OCI-LY3 (cell line): ENCODE data around the gene SLC6A9.

Source experiments
- H2AFZ ChIP-seq: fragments of 200-600, 300-600 bp; shearing (Covaris generic); 2 replicates; pipeline ENCODE4 v1.6.0; 2014; ENCODE audit warnings: antibody characterized with exemption, low read depth, low read length
- H3K27ac ChIP-seq: fragments of 200-600, 300-600 bp; sonication (generic); 2 replicates; pipeline ENCODE4 v1.5.1; 2014; ENCODE audit warnings: mild to moderate bottlenecking, low read length, moderate library complexity, mixed read lengths
- H3K27me3 ChIP-seq: fragments of 200-600, 300-600 bp; sonication (generic); 2 replicates; pipeline ENCODE4 v1.6.1; 2014; ENCODE audit warnings: low read depth, low read length, mixed read lengths
- H3K36me3 ChIP-seq: fragments of 200-600, 300-600 bp; sonication (generic); replicated peaks from 2 replicates; pipeline ENCODE3; 2014; ENCODE audit warnings: low read depth, low read length, mixed read lengths
- H3K4me1 ChIP-seq: fragments of 300-600, 200-600 bp; sonication (generic); 2 replicates; pipeline ENCODE4 v1.6.1; 2014; ENCODE audit warnings: low read length, mixed read lengths
- H3K4me2 ChIP-seq: fragments of 200-600, 300-600 bp; sonication (generic); 2 replicates; pipeline ENCODE4 v1.6.1; 2014; ENCODE audit warnings: low read length, mixed read lengths
- H3K4me3 ChIP-seq: fragments of 300-600, 200-600 bp; sonication (generic); 2 replicates; pipeline ENCODE4 v1.5.1; 2014; ENCODE audit warnings: antibody characterized with exemption, mild to moderate bottlenecking, low read length, moderate library complexity
- H3K79me2 ChIP-seq: fragments of 300-600, 200-600 bp; shearing (Covaris generic); 2 replicates; pipeline ENCODE4 v1.6.1; 2014; ENCODE audit warnings: mild to moderate bottlenecking, low read length, mixed read lengths
- H3K9ac ChIP-seq: fragments of 300-600, 200-600 bp; shearing (Covaris generic); 2 replicates; pipeline ENCODE4 v1.6.0; 2014; ENCODE audit warnings: mild to moderate bottlenecking, low read length, moderate library complexity
- H3K9me3 ChIP-seq: fragments of 200-600, 300-600 bp; shearing (Covaris generic); 2 replicates; pipeline ENCODE4 v1.6.1; 2014; ENCODE audit warnings: low read length, mixed read lengths; ENCODE audit not compliant: insufficient read depth
- H4K20me1 ChIP-seq: fragments of 200-600, 300-600 bp; sonication (generic); 2 replicates; pipeline ENCODE4 v1.6.1; 2016; ENCODE audit warnings: low read length, mixed read lengths; ENCODE audit not compliant: insufficient read depth
- EZH2phosphoT487 ChIP-seq: fragments of 200-600 bp; shearing (Covaris generic); IDR thresholded peaks from 2 replicates; pipeline ENCODE4 v1.6.1; 2018; ENCODE audit warnings: antibody characterized with exemption, mixed run types, low read depth
- TF ChIP-seq, protein P1 (sequence below): fragments of 200-600, 300-600 bp; sonication (generic); IDR thresholded peaks from 2 replicates; pipeline ENCODE4 v1.5.1; 2014; ENCODE audit warnings: antibody characterized with exemption, low read length, low read depth

Gene SLC6A9

DNA sequence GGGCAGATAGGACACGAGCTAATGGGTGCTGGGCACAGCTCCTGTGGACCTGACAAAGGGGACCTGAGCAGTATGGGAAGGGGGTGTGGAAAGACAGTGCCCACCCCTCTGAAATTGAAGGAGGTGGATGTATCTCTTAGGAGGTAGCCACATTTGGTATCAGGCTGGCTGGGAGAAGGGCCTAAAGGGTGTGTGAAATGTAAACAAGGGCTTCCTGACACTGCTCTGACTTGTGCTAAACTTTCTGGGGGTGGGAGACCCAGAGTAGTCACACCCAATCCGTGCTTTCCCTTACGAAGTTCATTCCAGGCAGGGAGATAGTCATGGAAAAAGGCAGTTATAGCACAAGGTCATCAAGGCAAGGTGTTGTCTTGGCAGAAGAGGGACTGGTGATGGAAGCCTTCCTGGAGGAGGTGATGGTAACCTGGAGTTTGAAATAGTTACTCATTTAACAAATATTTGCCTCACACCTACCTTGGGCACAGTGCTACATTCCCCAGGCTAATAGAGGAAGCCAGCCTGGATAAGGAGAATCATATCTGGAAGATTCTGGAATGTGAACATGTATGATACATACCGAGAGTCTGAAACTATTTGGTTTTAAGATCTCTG lies 45.2 kb downstream of the SLC6A9 start:
- no peak overlapping the region for H3K9ac ChIP-seq
- no peaks in the 10 kb centered on the region for H3K36me3 ChIP-seq

DNA sequence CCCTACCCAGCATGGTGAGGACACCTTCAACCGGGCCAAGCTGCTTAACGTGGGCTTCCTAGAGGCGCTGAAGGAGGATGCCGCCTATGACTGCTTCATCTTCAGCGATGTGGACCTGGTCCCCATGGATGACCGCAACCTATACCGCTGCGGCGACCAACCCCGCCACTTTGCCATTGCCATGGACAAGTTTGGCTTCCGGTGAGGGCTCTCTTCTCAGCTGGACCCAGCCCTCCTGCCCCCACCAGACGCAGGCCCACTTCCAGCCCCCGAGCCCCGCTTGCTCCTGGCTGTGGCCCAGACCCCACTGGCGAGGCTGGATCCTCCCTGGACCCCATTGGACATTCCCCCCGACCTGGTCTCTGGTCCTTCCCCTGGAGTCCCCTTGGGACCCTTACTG lies 46.4 kb downstream of the SLC6A9 start:
- Histone ChIP-seq H3K4me3 (no peak overlapping the region), H3K27ac (no peak overlapping the region), H3K9me3 (no peaks in the 10 kb centered on the region), H3K79me2 (peaks cover 29% of the 10 kb centered on the region), H3K9ac (no peak overlapping the region), H3K4me1 (peaks cover 9% of the 10 kb centered on the region), H3K36me3 (no peaks in the 10 kb centered on the region), H3K4me2 (no peak overlapping the region), H4K20me1 (no peaks in the 10 kb centered on the region), H3K27me3 (no peaks in the 10 kb centered on the region), H2AFZ (no peak overlapping the region)
- TF ChIP-seq, protein P1, sequence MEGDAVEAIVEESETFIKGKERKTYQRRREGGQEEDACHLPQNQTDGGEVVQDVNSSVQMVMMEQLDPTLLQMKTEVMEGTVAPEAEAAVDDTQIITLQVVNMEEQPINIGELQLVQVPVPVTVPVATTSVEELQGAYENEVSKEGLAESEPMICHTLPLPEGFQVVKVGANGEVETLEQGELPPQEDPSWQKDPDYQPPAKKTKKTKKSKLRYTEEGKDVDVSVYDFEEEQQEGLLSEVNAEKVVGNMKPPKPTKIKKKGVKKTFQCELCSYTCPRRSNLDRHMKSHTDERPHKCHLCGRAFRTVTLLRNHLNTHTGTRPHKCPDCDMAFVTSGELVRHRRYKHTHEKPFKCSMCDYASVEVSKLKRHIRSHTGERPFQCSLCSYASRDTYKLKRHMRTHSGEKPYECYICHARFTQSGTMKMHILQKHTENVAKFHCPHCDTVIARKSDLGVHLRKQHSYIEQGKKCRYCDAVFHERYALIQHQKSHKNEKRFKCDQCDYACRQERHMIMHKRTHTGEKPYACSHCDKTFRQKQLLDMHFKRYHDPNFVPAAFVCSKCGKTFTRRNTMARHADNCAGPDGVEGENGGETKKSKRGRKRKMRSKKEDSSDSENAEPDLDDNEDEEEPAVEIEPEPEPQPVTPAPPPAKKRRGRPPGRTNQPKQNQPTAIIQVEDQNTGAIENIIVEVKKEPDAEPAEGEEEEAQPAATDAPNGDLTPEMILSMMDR = no peak
- TF ChIP-seq EZH2phosphoT487 = no peak

More for the DNA sequence above, 45.2 kb downstream of the SLC6A9 start:
- Histone ChIP-seq H3K4me1 (peaks cover 6% of the 10 kb centered on the region; the same call in 1 of the 2 replicates), H3K27me3 (no peaks in the 10 kb centered on the region), H3K27ac (no peak overlapping the region), H2AFZ (no peak overlapping the region), H4K20me1 (no peaks in the 10 kb centered on the region), H3K4me3 (no peak overlapping the region), H3K9me3 (no peaks in the 10 kb centered on the region), H3K4me2 (no peak overlapping the region), H3K79me2 (peaks cover 16% of the 10 kb centered on the region)
- TF ChIP-seq, protein P1 = no peak
- no peak for TF ChIP-seq EZH2phosphoT487

DNA sequence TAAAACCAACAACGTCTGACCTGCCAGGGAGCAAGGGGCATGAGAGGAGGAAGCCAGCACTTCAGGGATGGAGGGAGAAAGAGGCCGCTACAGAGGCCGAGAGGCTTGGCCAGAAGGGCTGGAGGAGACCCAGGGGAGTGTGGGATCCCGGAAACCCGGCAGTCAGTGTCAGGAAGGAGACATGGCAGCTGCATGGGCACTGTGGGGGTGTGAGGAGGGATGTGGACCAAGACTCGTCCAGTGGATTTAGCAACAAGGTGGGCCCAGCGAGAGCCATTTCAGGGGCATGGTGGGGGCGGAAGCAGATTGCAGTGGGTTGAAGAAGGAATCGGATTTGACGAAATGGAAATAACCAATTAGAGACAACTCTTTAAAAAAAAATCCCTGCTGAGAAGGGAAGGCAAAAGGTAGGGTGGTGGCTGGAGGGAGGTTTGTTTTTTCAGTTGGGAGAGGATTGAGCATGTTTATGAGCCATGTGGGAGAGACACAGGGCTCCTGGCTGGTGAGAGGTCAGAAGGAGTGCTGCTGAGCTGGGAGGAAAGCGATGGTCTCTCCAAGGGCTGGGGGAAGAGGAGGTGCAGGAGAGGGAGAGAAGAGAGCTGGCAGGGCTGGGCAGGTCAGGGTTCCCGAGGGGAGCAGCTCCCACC lies 47.9 kb downstream of the SLC6A9 start:
- TF ChIP-seq, protein P1 = no peak
- no peak for TF ChIP-seq EZH2phosphoT487
- Histone ChIP-seq H3K4me2 (no peak overlapping the region), H3K9ac (no peak overlapping the region)

DNA sequence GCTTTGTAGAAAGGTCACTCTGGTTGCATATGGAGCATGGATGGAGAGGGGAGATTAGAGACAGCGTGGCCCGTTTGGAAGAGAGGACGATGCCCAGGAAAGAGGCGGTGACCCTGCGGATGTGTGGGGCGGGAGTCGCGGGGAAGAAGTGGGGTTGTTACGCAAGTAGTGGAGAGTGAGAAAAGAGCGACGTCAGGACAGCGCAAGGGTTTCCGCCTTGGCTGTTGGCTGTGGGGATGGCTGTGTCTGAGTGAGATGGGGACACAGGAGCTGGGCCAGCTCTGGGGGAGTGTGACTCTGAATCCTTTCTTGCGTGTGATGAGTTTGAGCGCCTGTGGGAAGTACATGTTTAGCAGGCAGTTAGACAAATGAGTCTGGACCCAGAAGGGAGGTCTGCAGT lies 48.5 kb downstream of the SLC6A9 start:
- peaks cover 15% of the 10 kb centered on the region for H3K4me1 ChIP-seq
- TF ChIP-seq EZH2phosphoT487 = no peak
- TF ChIP-seq, protein P1 = no peak
- H3K36me3 ChIP-seq = peaks cover under 1% of the 10 kb centered on the region
- no peaks in the 10 kb centered on the region for H3K9me3 ChIP-seq
- H3K27ac ChIP-seq = no peak overlapping the region
- no peaks in the 10 kb centered on the region for H4K20me1 ChIP-seq
- no peak overlapping the region for H3K4me3 ChIP-seq
- H2AFZ ChIP-seq = no peak overlapping the region
- no peak overlapping the region for H3K4me2 ChIP-seq
- H3K9ac ChIP-seq = no peak overlapping the region
- peaks cover 48% of the 10 kb centered on the region for H3K79me2 ChIP-seq
- H3K27me3 ChIP-seq = no peaks in the 10 kb centered on the region

More for the DNA sequence above, 47.9 kb downstream of the SLC6A9 start:
- H4K20me1 ChIP-seq = no peaks in the 10 kb centered on the region
- no peak overlapping the region for H2AFZ ChIP-seq
- no peaks in the 10 kb centered on the region for H3K9me3 ChIP-seq
- H3K4me1 ChIP-seq = peaks cover 11% of the 10 kb centered on the region
- H3K4me3 ChIP-seq = no peak overlapping the region
- H3K27me3 ChIP-seq = no peaks in the 10 kb centered on the region
- H3K27ac ChIP-seq = no peak overlapping the region
- no peaks in the 10 kb centered on the region for H3K36me3 ChIP-seq
- peaks cover 43% of the 10 kb centered on the region for H3K79me2 ChIP-seq
